IPS-15b (cell line): ENCODE measurements around the gene CSNK1G2.

Experiments
- H3K27me3 ChIP-seq: one replicate; pipeline ENCODE4 v1.6.1; 2013; ENCODE audit warnings: low read length; ENCODE audit not compliant: control insufficient read depth, insufficient read depth
- H3K36me3 ChIP-seq: one replicate; pipeline ENCODE4 v1.6.1; 2013; ENCODE audit warnings: low read length; ENCODE audit not compliant: control insufficient read depth, insufficient read depth
- H3K4me1 ChIP-seq: one replicate; pipeline ENCODE4 v1.6.1; 2013; ENCODE audit warnings: mild to moderate bottlenecking, low read length; ENCODE audit not compliant: control insufficient read depth, insufficient read depth
- H3K4me3 ChIP-seq: one replicate; pipeline ENCODE4 v1.5.1; 2013; ENCODE audit warnings: low read depth, low read length
- H3K9ac ChIP-seq: one replicate; pipeline ENCODE4 v1.6.1; 2013; ENCODE audit warnings: low read depth, mild to moderate bottlenecking, low read length
- H3K9me3 ChIP-seq: one replicate; pipeline ENCODE4 v1.6.1; 2013; ENCODE audit warnings: mild to moderate bottlenecking, low read length; ENCODE audit not compliant: control insufficient read depth, insufficient read depth

CSNK1G2 gene

GRCh38 chr19:1921825-1922224 lies 19.1 kb upstream of the CSNK1G2 start:
- peaks cover 48% of the 10 kb centered on the region for H3K36me3 ChIP-seq
- H3K9me3 ChIP-seq, result no peaks in the 10 kb centered on the region
- no peaks in the 10 kb centered on the region for H3K4me1 ChIP-seq
- no peak overlapping the region for H3K4me3 ChIP-seq
- H3K9ac ChIP-seq, result no peak overlapping the region
- H3K27me3 ChIP-seq, result no peaks in the 10 kb centered on the region

DNA sequence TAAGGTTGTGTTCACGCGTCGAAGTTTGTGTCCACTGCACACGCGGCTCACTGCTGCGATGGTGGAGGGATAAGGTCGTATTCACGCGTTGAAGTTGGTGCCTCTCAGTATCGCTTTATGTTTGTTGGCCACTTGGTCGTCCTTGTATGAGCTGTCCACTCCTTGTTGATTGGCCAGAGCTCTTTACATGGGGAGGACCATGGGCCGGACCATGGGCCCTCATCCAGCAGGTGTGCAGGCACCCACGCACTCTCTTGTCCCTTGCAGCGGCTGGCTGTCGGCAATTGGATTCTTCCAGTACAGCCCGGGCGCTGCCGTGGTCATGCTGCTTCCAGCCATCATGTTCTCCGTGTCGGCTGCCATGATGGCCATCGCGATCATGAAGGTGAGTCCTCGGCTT lies 18.2 kb upstream of the CSNK1G2 start:
- Histone ChIP-seq H3K9ac (no peak overlapping the region), H3K27me3 (no peaks in the 10 kb centered on the region), H3K9me3 (no peaks in the 10 kb centered on the region), H3K4me1 (no peaks in the 10 kb centered on the region), H3K4me3 (no peak overlapping the region), H3K36me3 (peaks cover 42% of the 10 kb centered on the region)

DNA sequence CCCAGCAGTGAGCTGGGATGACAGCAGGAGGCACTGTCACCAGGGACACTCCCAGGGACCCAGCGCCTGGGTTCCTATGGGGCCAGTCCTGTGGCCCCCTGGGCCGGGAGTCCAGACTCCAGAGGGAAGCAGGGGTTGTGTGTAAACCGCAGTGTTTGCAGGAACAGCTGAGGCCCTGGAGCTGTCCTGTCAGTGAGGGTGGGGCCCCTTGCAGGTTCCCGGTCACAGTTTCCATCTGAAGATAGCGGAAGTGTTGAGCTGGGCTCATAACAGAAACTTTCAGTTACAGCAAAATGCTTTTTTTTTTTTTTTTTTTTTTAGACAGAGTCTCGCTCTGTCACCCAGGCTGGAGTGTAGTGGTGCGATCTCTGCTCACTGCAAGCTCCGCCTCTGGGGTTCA lies 17.7 kb upstream of the CSNK1G2 start:
- Histone ChIP-seq H3K4me1 (no peaks in the 10 kb centered on the region), H3K4me3 (no peak overlapping the region), H3K9me3 (no peaks in the 10 kb centered on the region), H3K36me3 (peaks cover 38% of the 10 kb centered on the region), H3K27me3 (no peaks in the 10 kb centered on the region), H3K9ac (no peak overlapping the region)

GRCh38 chr19:1924320-1924961 lies 16.5 kb upstream of the CSNK1G2 start:
- H3K4me3 ChIP-seq, result no peak overlapping the region
- no peak overlapping the region for H3K9ac ChIP-seq
- no peaks in the 10 kb centered on the region for H3K27me3 ChIP-seq
- H3K36me3 ChIP-seq, result peaks cover 31% of the 10 kb centered on the region
- no peaks in the 10 kb centered on the region for H3K4me1 ChIP-seq
- no peaks in the 10 kb centered on the region for H3K9me3 ChIP-seq

DNA sequence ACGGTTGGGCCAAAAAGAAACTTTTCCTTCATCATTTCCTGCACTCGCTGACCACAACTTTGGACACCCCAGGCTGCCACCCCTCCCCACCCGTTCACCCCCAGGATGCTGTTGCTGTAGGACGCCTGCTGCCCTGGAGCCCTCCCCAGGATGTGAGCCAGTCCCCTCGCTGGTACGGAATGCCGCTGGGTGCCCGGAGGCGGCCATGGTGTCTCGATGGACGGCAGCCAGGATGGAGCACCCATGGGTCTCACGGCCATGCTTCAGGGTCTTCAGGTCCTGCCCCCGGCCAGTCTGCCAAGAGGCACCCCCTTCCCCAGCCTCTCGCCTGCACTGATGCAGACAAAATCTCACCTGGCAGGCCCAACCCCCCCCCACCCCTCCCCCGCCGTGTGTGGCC lies 15.4 kb upstream of the CSNK1G2 start:
- H3K9me3 ChIP-seq, result no peaks in the 10 kb centered on the region
- H3K9ac ChIP-seq, result no peak overlapping the region
- H3K27me3 ChIP-seq, result no peaks in the 10 kb centered on the region
- no peak overlapping the region for H3K4me3 ChIP-seq
- H3K36me3 ChIP-seq, result peaks cover 24% of the 10 kb centered on the region
- no peaks in the 10 kb centered on the region for H3K4me1 ChIP-seq

DNA sequence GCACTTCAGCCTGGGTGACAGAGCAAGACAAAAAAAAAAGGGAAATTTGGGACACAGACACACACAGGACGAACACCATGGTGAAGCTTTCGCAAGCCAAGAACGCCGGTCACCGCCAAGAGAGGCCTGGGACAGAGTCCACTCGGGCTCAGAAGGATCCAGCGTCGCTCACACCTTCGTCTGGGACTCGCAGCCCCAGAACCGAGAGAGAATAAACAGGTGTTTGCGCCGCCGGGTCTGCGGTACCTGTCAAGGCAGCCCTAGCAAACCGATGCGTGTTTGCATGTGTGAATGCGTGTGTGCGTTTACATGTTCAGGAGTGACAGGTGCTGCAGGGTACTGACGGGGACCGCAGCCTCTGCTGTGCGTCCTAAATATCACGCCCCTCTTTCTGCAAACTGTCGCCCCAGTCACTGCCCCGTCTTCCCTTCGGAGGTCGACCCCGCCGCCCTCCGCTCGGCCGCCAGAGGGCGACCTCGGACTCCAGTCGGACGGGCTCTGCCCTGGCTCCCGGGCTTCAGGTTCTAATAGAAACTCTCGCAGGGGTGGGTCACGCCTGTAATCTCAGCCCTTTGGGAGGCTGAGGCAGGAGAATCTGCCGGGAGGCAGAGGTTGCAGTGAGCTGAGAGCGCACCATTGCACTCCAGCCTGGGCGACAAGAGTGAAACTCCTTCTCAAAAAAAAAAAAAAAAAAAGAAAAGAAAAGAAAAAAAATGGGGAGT lies 11.8 kb upstream of the CSNK1G2 start:
- Histone ChIP-seq H3K4me1 (no peaks in the 10 kb centered on the region), H3K9me3 (no peaks in the 10 kb centered on the region), H3K36me3 (no peaks in the 10 kb centered on the region), H3K27me3 (no peaks in the 10 kb centered on the region), H3K9ac (no peak overlapping the region), H3K4me3 (peak overlapping the region; percentile 46)

- Histone ChIP-seq H3K4me3 (no peak overlapping the region), H3K9ac (no peak overlapping the region), H3K4me1 (no peaks in the 10 kb centered on the region), H3K36me3 (no peaks in the 10 kb centered on the region), H3K27me3 (no peaks in the 10 kb centered on the region), H3K9me3 (no peaks in the 10 kb centered on the region)
Measured at GRCh38 chr19:1931445-1931844, 9.5 kb upstream of the CSNK1G2 start.

DNA sequence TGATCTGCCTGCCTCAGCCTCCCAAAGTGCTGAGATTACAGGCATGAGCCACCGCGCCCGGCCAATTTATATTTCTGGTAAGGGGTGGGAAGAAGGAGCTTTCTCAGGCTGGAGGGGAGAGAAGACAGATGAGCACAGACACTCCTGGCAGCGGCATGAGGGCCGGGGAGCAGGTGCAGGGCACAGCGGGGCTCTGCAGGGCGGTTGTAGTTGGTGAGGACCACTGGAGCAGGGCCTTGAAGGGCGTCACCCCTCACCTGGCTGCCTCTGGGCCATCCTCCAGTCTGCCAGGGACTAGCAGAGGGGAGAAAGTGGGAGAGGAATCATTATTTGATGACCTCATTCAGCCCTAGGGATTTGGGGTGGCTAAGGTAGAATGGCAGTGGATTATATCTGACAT lies 8.6 kb upstream of the CSNK1G2 start:
- no peaks in the 10 kb centered on the region for H3K9me3 ChIP-seq
- H3K27me3 ChIP-seq, result no peaks in the 10 kb centered on the region
- no peak overlapping the region for H3K4me3 ChIP-seq
- no peaks in the 10 kb centered on the region for H3K36me3 ChIP-seq
- no peaks in the 10 kb centered on the region for H3K4me1 ChIP-seq
- no peak overlapping the region for H3K9ac ChIP-seq

- no peaks in the 10 kb centered on the region for H3K9me3 ChIP-seq
- no peak overlapping the region for H3K9ac ChIP-seq
- no peaks in the 10 kb centered on the region for H3K36me3 ChIP-seq
- no peak overlapping the region for H3K4me3 ChIP-seq
- no peaks in the 10 kb centered on the region for H3K4me1 ChIP-seq
- no peaks in the 10 kb centered on the region for H3K27me3 ChIP-seq
Measured at GRCh38 chr19:1933244-1933643, 7.7 kb upstream of the CSNK1G2 start.

- Histone ChIP-seq H3K9me3 (no peaks in the 10 kb centered on the region), H3K36me3 (no peaks in the 10 kb centered on the region), H3K4me3 (no peak overlapping the region), H3K27me3 (no peaks in the 10 kb centered on the region), H3K4me1 (no peaks in the 10 kb centered on the region), H3K9ac (no peak overlapping the region)
Measured at GRCh38 chr19:1933942-1934341, 7.0 kb upstream of the CSNK1G2 start.

GRCh38 chr19:1935484-1936208 lies 5.3 kb upstream of the CSNK1G2 start:
- H3K4me3 ChIP-seq, result no peak overlapping the region
- no peaks in the 10 kb centered on the region for H3K36me3 ChIP-seq
- H3K9me3 ChIP-seq, result no peaks in the 10 kb centered on the region
- no peaks in the 10 kb centered on the region for H3K27me3 ChIP-seq
- H3K9ac ChIP-seq, result no peak overlapping the region
- H3K4me1 ChIP-seq, result peaks cover 2% of the 10 kb centered on the region

- Histone ChIP-seq H3K4me3 (no peak overlapping the region), H3K27me3 (no peaks in the 10 kb centered on the region), H3K36me3 (no peaks in the 10 kb centered on the region), H3K9me3 (no peaks in the 10 kb centered on the region), H3K9ac (no peak overlapping the region), H3K4me1 (peaks cover 2% of the 10 kb centered on the region)
Measured at GRCh38 chr19:1936430-1936829, 4.5 kb upstream of the CSNK1G2 start.
